GM12891 (cell line): ENCODE measurements around the gene CSRP3.

Experiments
- DNase-seq: peaks from one replicate; pipeline ENCODE4 v3.0.0; 2011; ENCODE audit warnings: low spot score; ENCODE audit not compliant: insufficient read length
- FAIRE-seq: peaks from 2 replicates; lab custom pipeline; 2011; peaks lifted over from hg19 to GRCh38; lab: Jason Lieb, UNC
- PAX5 ChIP-seq: IDR thresholded peaks from 2 replicates; pipeline ENCODE4 v1.6.1; 2011; ENCODE audit warnings: low read length, moderate library complexity, mild to moderate bottlenecking; ENCODE audit not compliant: insufficient read depth, severe bottlenecking
- POLR2A ChIP-seq: IDR thresholded peaks from 2 replicates; pipeline ENCODE4 v1.6.1; 2011; ENCODE audit warnings: low read depth, low read length, control low read depth
- POLR2AphosphoS5 ChIP-seq: IDR thresholded peaks from 2 replicates; pipeline ENCODE4 v1.6.1; 2011; ENCODE audit warnings: low read depth, low read length, control low read depth
- POU2F2 ChIP-seq: IDR thresholded peaks from 2 replicates; pipeline ENCODE4 v1.6.1; 2011; ENCODE audit warnings: low read depth, mild to moderate bottlenecking, control low read depth, low read length, moderate library complexity
- SPI1 ChIP-seq: IDR thresholded peaks from 2 replicates; pipeline ENCODE4 v1.6.1; 2011; ENCODE audit warnings: low read depth, low read length, control low read depth
- TAF1 ChIP-seq: IDR thresholded peaks from 2 replicates; pipeline ENCODE4 v1.6.1; 2011; ENCODE audit warnings: low read depth, low read length, control low read depth

The CSRP3 gene

GRCh38 chr11:19208959-19209546 lies 7.3 kb upstream of the CSRP3 start:
- TF ChIP-seq SPI1 = no peak
- TF ChIP-seq TAF1 = no peak
- no peak for TF ChIP-seq POLR2A
- no peak for TF ChIP-seq POLR2AphosphoS5
- no peak for TF ChIP-seq PAX5
- TF ChIP-seq POU2F2 = no peak
- no peak for FAIRE-seq
- DNase-seq = no peak

GRCh38 chr11:19208181-19208580 lies 6.4 kb upstream of the CSRP3 start:
- TF ChIP-seq POLR2AphosphoS5 (no peak), TAF1 (no peak), SPI1 (no peak), PAX5 (no peak)
- no peak for FAIRE-seq

GRCh38 chr11:19204836-19205235 lies 3.1 kb upstream of the CSRP3 start:
- FAIRE-seq (no peak), DNase-seq (no peak)
- TF ChIP-seq TAF1 (no peak), POLR2A (no peak), PAX5 (no peak), SPI1 (no peak), POLR2AphosphoS5 (no peak), POU2F2 (no peak)

More at GRCh38 chr11:19208181-19208580, 6.4 kb upstream of the CSRP3 start:
- DNase-seq = no peak

- no peak for FAIRE-seq
- DNase-seq = no peak
- no peak for TF ChIP-seq PAX5
- no peak for TF ChIP-seq POU2F2
- TF ChIP-seq TAF1 = no peak
- no peak for TF ChIP-seq SPI1
- no peak for TF ChIP-seq POLR2AphosphoS5
Measured at GRCh38 chr11:19200410-19201201, 1.2 kb downstream of the CSRP3 start.

- TF ChIP-seq POLR2AphosphoS5 (no peak), POU2F2 (no peak), POLR2A (no peak), PAX5 (no peak), SPI1 (no peak), TAF1 (no peak)
- no peak for DNase-seq
- FAIRE-seq = no peak
Measured at GRCh38 chr11:19199771-19200170, 2.0 kb downstream of the CSRP3 start.

GRCh38 chr11:19199048-19199447 lies 2.7 kb downstream of the CSRP3 start:
- no peak for DNase-seq
- no peak for FAIRE-seq
- TF ChIP-seq POU2F2 (no peak), SPI1 (no peak), PAX5 (no peak), POLR2A (no peak), TAF1 (no peak)

- FAIRE-seq (no peak), DNase-seq (no peak)
- TF ChIP-seq TAF1 = no peak
- no peak for TF ChIP-seq POLR2A
- no peak for TF ChIP-seq SPI1
- TF ChIP-seq POLR2AphosphoS5 = no peak
- no peak for TF ChIP-seq POU2F2
- no peak for TF ChIP-seq PAX5
Measured at GRCh38 chr11:19196432-19196831, 5.4 kb downstream of the CSRP3 start.

- no peak for TF ChIP-seq TAF1
- no peak for TF ChIP-seq POU2F2
- no peak for TF ChIP-seq SPI1
- TF ChIP-seq PAX5 = no peak
- no peak for TF ChIP-seq POLR2A
- no peak for TF ChIP-seq POLR2AphosphoS5
- DNase-seq = no peak
- FAIRE-seq = no peak
Measured at GRCh38 chr11:19194620-19195308, 7.0 kb downstream of the CSRP3 start.

- no peak for DNase-seq
- no peak for FAIRE-seq
- TF ChIP-seq POU2F2 (no peak), SPI1 (no peak), POLR2AphosphoS5 (no peak), POLR2A (no peak), TAF1 (no peak), PAX5 (no peak)
Measured at GRCh38 chr11:19193916-19194315, 7.9 kb downstream of the CSRP3 start.
